SK-N-SH (cell line): Measurements from ENCODE around the gene RNF168. TPM values are rescaled to one million over a fixed set of nuclear protein-coding genes. Genes with fewer than 3 reads are reported as not detected.

Source experiments
- CTCF ChIA-PET: fragments of 300-600, 350-600 bp; formaldehyde crosslinking; extraction: SDS; loops from one replicate; lab custom pipeline; 2021; lab: Yijun Ruan, JAX
- POLR2A ChIA-PET: fragments of 350-600 bp; sonication (Branson Sonifier 250); formaldehyde crosslinking; extraction: SDS; loops from one replicate; lab custom pipeline; 2020; ENCODE audit warnings: antibody characterized with exemption, inconsistent platforms; lab: Yijun Ruan, JAX
- DNase-seq: peaks from one replicate; pipeline ENCODE4 v3.0.0; 2012
- H2AFZ ChIP-seq: fragments of 200-600 bp; sonication (generic); 2 replicates; pipeline ENCODE4 v1.8.1; 2016; ENCODE audit warnings: antibody characterized with exemption, mild to moderate bottlenecking, low read depth
- H3F3A ChIP-seq: fragments of 200-600 bp; sonication (generic); replicated peaks from 2 replicates; pipeline ENCODE3; 2016; ENCODE audit warnings: antibody characterized with exemption, mild to moderate bottlenecking; ENCODE audit not compliant: insufficient read depth
- H3K27ac ChIP-seq, 2 experiments: fragments of 200-500 bp in 1 of 2; fragments of 200-600 bp in 1 of 2; sonication (Bioruptor generic) in 1 of 2; sonication (generic), shearing (Covaris generic) in 1 of 2; 2 replicates each; pipeline versions ENCODE4 v1.5.1 to v1.6.1; 2014 to 2016; ENCODE audit warnings: low read depth in 2 of 2, inconsistent platforms in 1 of 2, low read length in 1 of 2, mild to moderate bottlenecking in 1 of 2, mixed read lengths in 1 of 2
- H3K27me3 ChIP-seq: fragments of 200-600 bp; sonication (generic), shearing (Covaris generic); 2 replicates; pipeline ENCODE4 v1.6.1; 2016; ENCODE audit warnings: mixed run types; ENCODE audit not compliant: insufficient read depth
- H3K36me3 ChIP-seq, 2 experiments: fragments of 200-500 bp in 1 of 2; fragments of 200-600 bp in 1 of 2; sonication (Bioruptor generic) in 1 of 2; sonication (generic) in 1 of 2; replicated peaks in 1 of 2; 2 replicates each; pipeline versions ENCODE3 to v1.5.1; 2014 to 2016; ENCODE audit warnings: low read length in 1 of 2, mild to moderate bottlenecking in 1 of 2; ENCODE audit not compliant: insufficient read depth in 2 of 2, control insufficient read depth in 1 of 2
- H3K4me1 ChIP-seq, 2 experiments: fragments of 200-500 bp in 1 of 2; fragments of 200-600 bp in 1 of 2; sonication (Bioruptor generic) in 1 of 2; sonication (generic), shearing (Covaris generic) in 1 of 2; 2 replicates each; pipeline versions ENCODE4 v1.5.1 to v1.6.1; 2014 to 2016; ENCODE audit warnings: low read depth in 1 of 2, low read length in 1 of 2, mixed run types in 1 of 2; ENCODE audit not compliant: insufficient read depth in 2 of 2, control insufficient read depth in 1 of 2
- H3K4me2 ChIP-seq: fragments of 200-600 bp; sonication (generic), shearing (Covaris generic); 2 replicates; pipeline ENCODE4 v1.6.1; 2017; ENCODE audit warnings: mixed run types
- H3K4me3 ChIP-seq, 2 experiments: fragments of 200-500 bp in 1 of 2; fragments of 200-600 bp in 1 of 2; sonication (Bioruptor generic) in 1 of 2; sonication (generic), shearing (Covaris generic) in 1 of 2; 2 replicates each; pipeline versions ENCODE4 v1.5.1 to v1.8.1; 2014 to 2016; ENCODE audit warnings: low read depth in 2 of 2, inconsistent platforms in 1 of 2, low read length in 1 of 2, mild to moderate bottlenecking in 1 of 2, mixed read lengths in 1 of 2, moderate library complexity in 1 of 2
- H3K79me2 ChIP-seq: fragments of 200-600 bp; sonication (generic); 2 replicates; pipeline ENCODE4 v1.8.1; 2017; ENCODE audit warnings: mild to moderate bottlenecking; ENCODE audit not compliant: insufficient read depth
- H3K9ac ChIP-seq: fragments of 200-600 bp; sonication (generic); 2 replicates; pipeline ENCODE4 v1.6.1; 2017; ENCODE audit warnings: mixed run types
- H3K9me2 ChIP-seq: fragments of 200-600 bp; sonication (generic); 2 replicates; pipeline ENCODE4 v1.6.1; 2017; ENCODE audit warnings: mixed run types
- H3K9me3 ChIP-seq: fragments of 200-600 bp; sonication (generic); 2 replicates; pipeline ENCODE4 v1.6.1; 2017; ENCODE audit warnings: mixed run types, mild to moderate bottlenecking, moderate library complexity
- H4K20me1 ChIP-seq: fragments of 200-600 bp; sonication (generic); 2 replicates; pipeline ENCODE4 v1.6.1; 2017; ENCODE audit warnings: mild to moderate bottlenecking, mixed run types; ENCODE audit not compliant: insufficient read depth
- ELF1 ChIP-seq: IDR thresholded peaks from 2 replicates; pipeline ENCODE4 v1.4.0; 2012
- GATA2 ChIP-seq: sonication (generic); formaldehyde crosslinking; IDR thresholded peaks from 2 replicates; pipeline ENCODE4 v1.5.0; 2020; ENCODE audit warnings: mild to moderate bottlenecking, missing genetic modification reagents
- IRF3 ChIP-seq: fragments of 150-350 bp; IDR thresholded peaks from 2 replicates; pipeline ENCODE4 v1.6.1; 2016; ENCODE audit warnings: mild to moderate bottlenecking, low read depth, low read length
- JUND ChIP-seq: IDR thresholded peaks from 2 replicates; pipeline ENCODE4 v1.4.0; 2012
- MEF2A ChIP-seq: IDR thresholded peaks from 2 replicates; pipeline ENCODE4 v1.4.0; 2012; ENCODE audit warnings: low read depth, borderline replicate concordance
- NFIC ChIP-seq: IDR thresholded peaks from 2 replicates; pipeline ENCODE4 v1.4.0; 2012; ENCODE audit warnings: borderline replicate concordance
- NRF1 ChIP-seq: IDR thresholded peaks from 2 replicates; pipeline ENCODE4 v1.6.1; 2012; ENCODE audit warnings: low read depth, mild to moderate bottlenecking, low read length
- POLR2AphosphoS5 ChIP-seq: IDR thresholded peaks from 2 replicates; pipeline ENCODE4 v1.6.1; 2012; ENCODE audit warnings: low read depth, low read length
- RFX5 ChIP-seq: IDR thresholded peaks from 2 replicates; pipeline ENCODE4 v1.6.1; 2012; ENCODE audit warnings: mild to moderate bottlenecking, improper control_type of control experiment, low read length
- RXRA ChIP-seq: IDR thresholded peaks from 2 replicates; pipeline ENCODE4 v1.4.0; 2012; ENCODE audit warnings: low read depth, mild to moderate bottlenecking, borderline replicate concordance
- TAF1 ChIP-seq: IDR thresholded peaks from 2 replicates; pipeline ENCODE4 v1.6.1; 2012; ENCODE audit warnings: low read depth, mild to moderate bottlenecking, low read length, moderate library complexity, borderline replicate concordance
- TEAD4 ChIP-seq: IDR thresholded peaks from 2 replicates; pipeline ENCODE4 v1.4.0; 2012; ENCODE audit warnings: mild to moderate bottlenecking, borderline replicate concordance; ENCODE audit not compliant: insufficient read depth
- ZBTB33 ChIP-seq: IDR thresholded peaks from 2 replicates; pipeline ENCODE4 v1.4.0; 2012; ENCODE audit warnings: low read depth, borderline replicate concordance
- WGBS: methylation state at CpG from one replicate; pipeline ENCODE4 v1.1.6; 2017; ENCODE audit warnings: low lambda C conversion rate; 5-methylcytosine and 5-hydroxymethylcytosine counted together
- polyA plus RNA-seq, 3 experiments: library from polyadenylated mRNA; depleted of rRNA; stranded (reverse); fragments of >200 nt; gene quantifications; 2 replicates each; pipeline ENCODE4 v1.2.3, GENCODE V29; 2012

The RNF168 gene
- polyA plus RNA-seq, 1 of the 3 experiments (the other 2 are of a cell fraction) = 1.9 TPM

GRCh38 chr3:196492080-196492479 lies 11.5 kb downstream of the RNF168 start:
- Histone ChIP-seq H3K79me2 (peaks cover 99% of the 10 kb centered on the region), H3K27me3 (no peaks in the 10 kb centered on the region), H2AFZ (no peak overlapping the region), H3K9me3 (no peaks in the 10 kb centered on the region), H3K4me3 (no peak overlapping the region), H3K27ac (no peak overlapping the region), H4K20me1 (peaks cover 42% of the 10 kb centered on the region), H3K36me3 (peaks cover 5 to 23% of the 10 kb centered on the region in 2 experiments), H3K9me2 (no peaks in the 10 kb centered on the region), H3F3A (no peaks in the 10 kb centered on the region), H3K4me2 (no peak overlapping the region), H3K9ac (no peak overlapping the region), H3K4me1 (no peaks in the 10 kb centered on the region)
- TF ChIP-seq MEF2A (no peak), NRF1 (no peak), TEAD4 (no peak), TAF1 (no peak), NFIC (no peak), GATA2 (no peak), POLR2AphosphoS5 (no peak), RXRA (no peak), ELF1 (no peak), IRF3 (no peak), JUND (no peak), RFX5 (no peak)
- CTCF ChIA-PET = no interaction called here
- POLR2A ChIA-PET = no interaction called here
- WGBS = 98% methylated on average over 2 of the region's 2 CpGs
- DNase-seq = no peak

GRCh38 chr3:196489747-196490146 lies 13.8 kb downstream of the RNF168 start:
- no peak overlapping the region for H2AFZ ChIP-seq
- H3K27ac ChIP-seq = no peak overlapping the region
- peaks cover 19 to 34% of the 10 kb centered on the region in 2 experiments for H3K36me3 ChIP-seq
- no peaks in the 10 kb centered on the region for H3K4me1 ChIP-seq
- no peak overlapping the region for H3K9ac ChIP-seq
- H3K79me2 ChIP-seq = peaks cover 97% of the 10 kb centered on the region
- no peak overlapping the region for H3K4me2 ChIP-seq
- H3K4me3 ChIP-seq = no peak overlapping the region
- POLR2A ChIA-PET = no interaction called here
- no peaks in the 10 kb centered on the region for H3K27me3 ChIP-seq
- CTCF ChIA-PET = interaction anchor here (1.3 kb wide), 1 partner anchor 39 kb away, joined by 3 read pairs; no protein-coding TSS in a partner anchor
- peaks cover 32% of the 10 kb centered on the region for H4K20me1 ChIP-seq
- H3F3A ChIP-seq = no peaks in the 10 kb centered on the region
- TF ChIP-seq ZBTB33 (no peak), JUND (no peak), MEF2A (no peak), POLR2AphosphoS5 (no peak)
- WGBS = 95% methylated on average over 10 of the region's 10 CpGs
- DNase-seq = no peak
- H3K9me3 ChIP-seq = no peaks in the 10 kb centered on the region
- H3K9me2 ChIP-seq = no peaks in the 10 kb centered on the region
